ENCODE measurements around the gene RDH5.

DNA sequence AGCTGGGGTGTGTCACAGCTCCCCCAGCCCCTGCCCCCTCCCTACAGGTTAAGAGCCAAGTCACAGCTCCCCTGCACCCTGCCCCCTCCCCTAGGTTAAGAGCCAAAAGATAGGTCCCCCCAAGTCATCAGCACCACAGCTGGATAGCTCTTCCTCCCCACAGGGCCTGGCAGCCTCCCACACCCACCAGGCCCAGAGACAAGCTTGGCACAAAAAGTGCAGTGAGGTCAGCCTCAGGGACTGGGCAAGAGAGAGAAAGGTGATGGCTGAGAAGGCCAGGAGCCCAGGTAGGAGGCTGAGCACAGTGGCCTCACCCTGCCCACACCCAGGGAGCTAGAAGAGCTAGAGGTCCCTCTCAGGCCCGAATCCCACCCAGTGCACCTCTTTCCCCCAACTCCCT lies 21.2 kb upstream of the RDH5 start:
- TF ChIP-seq CTCF (conservative IDR thresholded peaks at IDR 0.05) (no peak), EZH2 (IDR thresholded peaks at IDR 0.05; ENCODE audit: low read depth) (no peak)
